ENCODE measurements around the gene FJX1.

DNA sequence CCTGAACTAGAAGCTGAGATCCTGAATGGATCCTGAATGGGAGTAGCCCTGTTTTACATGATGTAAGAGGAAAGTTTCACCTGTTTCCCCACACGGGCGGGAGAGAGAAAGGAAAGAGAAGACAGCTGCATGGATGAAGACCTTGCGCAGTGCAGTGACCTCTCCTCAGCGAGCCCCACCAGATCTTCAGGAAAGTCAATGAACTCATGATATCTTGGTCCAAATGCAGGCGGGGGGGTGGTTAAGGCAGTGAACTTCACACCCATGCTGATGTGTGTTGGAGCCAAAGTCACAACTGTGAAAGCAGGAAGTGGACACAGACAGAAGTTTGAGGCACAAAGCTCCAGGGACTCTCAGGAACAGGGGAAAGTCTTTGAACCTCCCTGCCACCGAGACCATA lies 8.6 kb upstream of the FJX1 start:
- TF ChIP-seq EZH2 (IDR thresholded peaks at IDR 0.05; ENCODE audit: borderline replicate concordance): no peak
- TF ChIP-seq, protein P1, sequence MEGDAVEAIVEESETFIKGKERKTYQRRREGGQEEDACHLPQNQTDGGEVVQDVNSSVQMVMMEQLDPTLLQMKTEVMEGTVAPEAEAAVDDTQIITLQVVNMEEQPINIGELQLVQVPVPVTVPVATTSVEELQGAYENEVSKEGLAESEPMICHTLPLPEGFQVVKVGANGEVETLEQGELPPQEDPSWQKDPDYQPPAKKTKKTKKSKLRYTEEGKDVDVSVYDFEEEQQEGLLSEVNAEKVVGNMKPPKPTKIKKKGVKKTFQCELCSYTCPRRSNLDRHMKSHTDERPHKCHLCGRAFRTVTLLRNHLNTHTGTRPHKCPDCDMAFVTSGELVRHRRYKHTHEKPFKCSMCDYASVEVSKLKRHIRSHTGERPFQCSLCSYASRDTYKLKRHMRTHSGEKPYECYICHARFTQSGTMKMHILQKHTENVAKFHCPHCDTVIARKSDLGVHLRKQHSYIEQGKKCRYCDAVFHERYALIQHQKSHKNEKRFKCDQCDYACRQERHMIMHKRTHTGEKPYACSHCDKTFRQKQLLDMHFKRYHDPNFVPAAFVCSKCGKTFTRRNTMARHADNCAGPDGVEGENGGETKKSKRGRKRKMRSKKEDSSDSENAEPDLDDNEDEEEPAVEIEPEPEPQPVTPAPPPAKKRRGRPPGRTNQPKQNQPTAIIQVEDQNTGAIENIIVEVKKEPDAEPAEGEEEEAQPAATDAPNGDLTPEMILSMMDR (IDR thresholded peaks at IDR 0.05; ENCODE audit: poor library complexity): no peak
